Loucy (cell line): ENCODE results near the gene PCDHGA5.

Experiments
- H2AFZ ChIP-seq: fragments of 200-600 bp; sonication (generic); 2 replicates; pipeline ENCODE4 v1.6.0; 2016; ENCODE audit warnings: antibody characterized with exemption, mild to moderate bottlenecking, low read length, moderate library complexity
- H3F3A ChIP-seq: fragments of 200-600 bp; 2 replicates; pipeline ENCODE4 v1.6.0; 2016; ENCODE audit warnings: antibody characterized with exemption, low read depth, mild to moderate bottlenecking
- H3K27me3 ChIP-seq: fragments of 200-600 bp; sonication (generic); 2 replicates; pipeline ENCODE4 v1.6.1; 2014; ENCODE audit warnings: low read length, mild to moderate bottlenecking; ENCODE audit not compliant: insufficient read depth, poor library complexity, severe bottlenecking
- H3K36me3 ChIP-seq: fragments of 200-600 bp; sonication (generic); 2 replicates; pipeline ENCODE4 v1.6.1; 2016; ENCODE audit warnings: low read length; ENCODE audit not compliant: insufficient read depth
- H3K4me1 ChIP-seq: fragments of 200-600 bp; sonication (generic); 2 replicates; pipeline ENCODE4 v1.5.1; 2014; ENCODE audit warnings: low read length, mild to moderate bottlenecking; ENCODE audit not compliant: insufficient read depth, poor library complexity, severe bottlenecking
- H3K4me2 ChIP-seq: fragments of 200-600 bp; sonication (generic); 2 replicates; pipeline ENCODE4 v1.6.0; 2014; ENCODE audit warnings: antibody characterized with exemption, low read length, low read depth, mild to moderate bottlenecking; ENCODE audit not compliant: poor library complexity, severe bottlenecking
- H3K4me3 ChIP-seq: fragments of 200-600 bp; sonication (generic); 2 replicates; pipeline ENCODE4 v1.5.1; 2014; ENCODE audit warnings: low read length, mild to moderate bottlenecking, mixed read lengths; ENCODE audit not compliant: poor library complexity, severe bottlenecking
- H3K79me2 ChIP-seq: fragments of 200-600 bp; sonication (generic); 2 replicates; pipeline ENCODE4 v1.6.1; 2014; ENCODE audit warnings: low read length; ENCODE audit not compliant: insufficient read depth
- H3K9ac ChIP-seq: fragments of 200-600 bp; sonication (generic); 2 replicates; pipeline ENCODE4 v1.6.0; 2014; ENCODE audit warnings: mild to moderate bottlenecking, low read depth, low read length, moderate library complexity; ENCODE audit not compliant: poor library complexity, severe bottlenecking
- H3K9me2 ChIP-seq: fragments of 200-600 bp; sonication (generic); replicated peaks from 2 replicates; pipeline ENCODE4 v1.6.1; 2016; ENCODE audit warnings: low read depth, low read length, mixed read lengths
- H3K9me3 ChIP-seq: fragments of 200-600 bp; sonication (generic); 2 replicates; pipeline ENCODE4 v1.6.1; 2014; ENCODE audit warnings: mild to moderate bottlenecking, antibody characterized with exemption, low read length, low read depth; ENCODE audit not compliant: insufficient read depth
- H4K20me1 ChIP-seq: fragments of 200-600 bp; sonication (generic); 2 replicates; pipeline ENCODE4 v1.6.0; 2014; ENCODE audit warnings: antibody characterized with exemption, low read length, mild to moderate bottlenecking; ENCODE audit not compliant: insufficient read depth, poor library complexity, severe bottlenecking
- CTCF ChIP-seq: fragments of 200-600 bp; sonication (generic); conservative IDR thresholded peaks from 2 replicates; pipeline ENCODE4 v1.5.1; 2014; ENCODE audit warnings: mild to moderate bottlenecking, antibody characterized with exemption, low read length
- EZH2phosphoT487 ChIP-seq: fragments of 200-600 bp; IDR thresholded peaks from 2 replicates; pipeline ENCODE4 v1.6.1; 2018; ENCODE audit warnings: antibody characterized with exemption, mild to moderate bottlenecking, moderate library complexity, borderline replicate concordance

The PCDHGA5 gene

GRCh38 chr5:141398608-141399007 lies 34.6 kb downstream of the PCDHGA5 start:
- Histone ChIP-seq H3K4me3 (no peak overlapping the region), H3K36me3 (no peaks in the 10 kb centered on the region), H3K79me2 (no peaks in the 10 kb centered on the region), H4K20me1 (no peaks in the 10 kb centered on the region), H3K4me1 (no peaks in the 10 kb centered on the region), H3K27me3 (no peaks in the 10 kb centered on the region), H3K9me2 (no peaks in the 10 kb centered on the region), H3K4me2 (no peak overlapping the region), H3K9me3 (no peaks in the 10 kb centered on the region), H3F3A (no peaks in the 10 kb centered on the region), H2AFZ (no peak overlapping the region), H3K9ac (no peak overlapping the region)
- TF ChIP-seq CTCF: no peak
- no peak for TF ChIP-seq EZH2phosphoT487

- Histone ChIP-seq H3K36me3 (no peaks in the 10 kb centered on the region), H2AFZ (no peak overlapping the region), H3K4me2 (no peak overlapping the region), H3K79me2 (no peaks in the 10 kb centered on the region), H3K9ac (no peak overlapping the region), H3K4me1 (no peaks in the 10 kb centered on the region), H3K9me2 (no peaks in the 10 kb centered on the region), H4K20me1 (no peaks in the 10 kb centered on the region), H3F3A (no peaks in the 10 kb centered on the region), H3K9me3 (no peaks in the 10 kb centered on the region), H3K4me3 (no peak overlapping the region), H3K27me3 (no peaks in the 10 kb centered on the region)
- TF ChIP-seq EZH2phosphoT487: no peak
- no peak for TF ChIP-seq CTCF
Observed at GRCh38 chr5:141399555-141400258, 35.7 kb downstream of the PCDHGA5 start.

- H3K9me2 ChIP-seq: no peaks in the 10 kb centered on the region
- H3K4me1 ChIP-seq: no peaks in the 10 kb centered on the region
- H4K20me1 ChIP-seq: no peaks in the 10 kb centered on the region
- peak; percentile 36 for TF ChIP-seq CTCF
- no peak for TF ChIP-seq EZH2phosphoT487
- no peaks in the 10 kb centered on the region for H3K79me2 ChIP-seq
- H3K27me3 ChIP-seq: no peaks in the 10 kb centered on the region
- no peaks in the 10 kb centered on the region for H3K9me3 ChIP-seq
- no peaks in the 10 kb centered on the region for H3K36me3 ChIP-seq
- H3K9ac ChIP-seq: no peak within 1 kb of the TSS
- no peak within 1 kb of the TSS for H3K4me3 ChIP-seq
- H3F3A ChIP-seq: no peaks in the 10 kb centered on the region
- no peak within 1 kb of the TSS for H3K4me2 ChIP-seq
- no peak within 1 kb of the TSS for H2AFZ ChIP-seq
Observed at GRCh38 chr5:141402553-141403243, 38.7 kb downstream of the PCDHGA5 start, which contains the start of gene PCDHGA9. Gene PCDHGA9 (plus strand): TSS chr5:141402778. CDS start chr5:141402953, 175 bp downstream.
